Measurements from ENCODE around the gene TIMMDC1.
"Not testable (repeated sequence)": the region's sequence is repeated elsewhere in the genome, so short reads cannot be mapped to it uniquely, and the experiment has no call there.

Gene TIMMDC1

DNA sequence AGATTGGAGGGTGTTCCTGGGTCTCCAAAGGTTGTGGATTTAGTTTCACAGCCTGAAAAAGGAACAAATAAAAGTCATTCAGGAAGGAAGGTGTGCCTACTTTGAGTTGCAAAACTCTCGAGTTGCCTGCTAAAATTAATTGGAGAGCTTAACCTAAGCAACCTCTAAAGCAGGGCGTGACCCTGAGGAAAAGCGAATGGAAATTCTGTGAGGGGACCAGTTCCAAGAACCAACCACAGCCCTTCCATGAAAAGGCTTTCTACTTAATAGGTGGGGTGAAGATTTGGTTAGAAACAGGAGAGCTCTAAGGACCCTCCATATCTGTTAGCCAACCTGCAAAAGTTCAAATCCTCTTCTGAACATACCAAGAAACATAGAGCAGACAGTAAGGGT, 59.5 kb downstream of the TIMMDC1 start:
- DNase-seq: peak in 1 of 5 donors; percentile 45

DNA sequence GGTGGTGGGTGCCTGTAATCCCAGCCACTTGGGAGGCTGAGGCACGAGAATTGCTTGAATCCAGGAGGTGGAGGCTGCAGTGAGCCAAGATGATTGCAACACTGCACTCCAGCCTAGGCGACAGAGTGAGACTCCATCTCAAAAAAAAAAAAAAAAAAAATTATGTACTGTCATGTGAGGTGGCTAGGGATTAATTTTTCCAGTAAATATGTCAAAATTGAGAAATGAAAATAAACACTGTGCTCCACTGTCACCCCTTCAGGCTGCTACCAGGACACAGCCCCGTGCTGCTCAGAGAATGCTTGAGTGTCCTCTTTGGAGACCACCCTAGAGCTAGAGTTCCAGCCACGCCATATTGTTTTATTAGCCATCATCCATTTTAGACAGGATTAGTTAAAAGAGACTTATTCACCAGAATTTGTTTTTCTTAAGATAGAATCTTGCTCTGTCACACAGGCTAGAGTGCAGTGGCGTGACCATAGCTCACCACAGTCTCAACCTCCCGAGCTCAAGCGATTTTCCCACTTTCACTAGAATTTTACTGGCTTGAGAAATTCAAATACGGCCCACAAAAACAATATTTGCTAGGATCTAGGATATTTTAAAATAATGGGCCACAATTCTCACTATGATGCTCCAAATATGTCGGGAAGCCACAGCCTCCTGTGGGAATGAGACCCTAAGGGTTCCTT, 60.4 kb downstream of the TIMMDC1 start:
- no peak for DNase-seq

DNA sequence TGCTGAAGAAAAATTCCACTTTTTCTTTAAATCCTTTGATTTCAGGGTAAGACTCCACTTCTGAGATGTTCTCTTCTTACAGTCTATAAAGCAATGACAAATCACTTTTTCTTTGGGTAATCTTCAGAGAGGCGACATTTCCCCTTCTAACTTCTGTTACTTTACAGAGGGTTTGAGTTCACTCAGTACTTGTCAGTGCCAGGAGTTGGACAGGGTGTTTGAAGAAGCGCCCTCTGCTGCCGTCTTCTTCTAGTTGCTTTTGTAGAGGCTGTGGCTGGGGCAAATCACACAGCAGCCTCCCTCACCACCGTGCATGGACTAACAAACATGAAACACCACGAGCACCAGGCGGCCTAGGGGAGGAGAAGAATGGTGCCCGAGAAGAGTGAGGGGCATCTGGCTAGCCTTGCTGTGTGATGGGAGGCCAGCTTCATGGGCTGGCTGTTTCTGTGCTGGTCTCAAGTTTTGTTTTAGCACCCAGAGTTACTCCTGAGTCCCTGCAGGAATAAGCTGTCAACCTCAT, 61.2 kb downstream of the TIMMDC1 start, which contains the start of gene CD80:
CD80 (minus strand) TSS at position 174 of the 523 bp plus-strand sequence. CDS start 1,886 bp downstream, outside the sequence.
- DNase-seq: peak in 4 of 5 donors; percentile 18 to 83 (median 28)

DNA sequence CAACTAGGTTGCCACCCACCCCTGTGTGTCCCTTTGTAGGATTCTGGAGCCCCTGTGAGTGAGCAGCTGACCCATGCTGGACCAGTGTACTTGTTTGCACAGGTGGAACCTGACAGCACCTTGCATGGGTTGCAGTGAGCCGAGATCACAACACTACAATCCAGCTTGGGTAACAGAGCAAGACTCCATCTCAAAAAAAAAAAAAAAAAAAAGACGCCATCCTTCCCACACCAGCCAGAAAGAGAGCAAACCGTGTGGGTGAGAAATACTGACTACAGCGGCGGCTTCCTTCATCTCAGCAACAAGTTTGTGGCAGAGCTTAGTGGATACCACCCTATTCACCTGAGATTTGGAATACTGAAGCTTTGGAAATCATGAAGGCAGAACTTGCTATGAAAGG, 61.8 kb downstream of the TIMMDC1 start:
- no peak for DNase-seq

DNA sequence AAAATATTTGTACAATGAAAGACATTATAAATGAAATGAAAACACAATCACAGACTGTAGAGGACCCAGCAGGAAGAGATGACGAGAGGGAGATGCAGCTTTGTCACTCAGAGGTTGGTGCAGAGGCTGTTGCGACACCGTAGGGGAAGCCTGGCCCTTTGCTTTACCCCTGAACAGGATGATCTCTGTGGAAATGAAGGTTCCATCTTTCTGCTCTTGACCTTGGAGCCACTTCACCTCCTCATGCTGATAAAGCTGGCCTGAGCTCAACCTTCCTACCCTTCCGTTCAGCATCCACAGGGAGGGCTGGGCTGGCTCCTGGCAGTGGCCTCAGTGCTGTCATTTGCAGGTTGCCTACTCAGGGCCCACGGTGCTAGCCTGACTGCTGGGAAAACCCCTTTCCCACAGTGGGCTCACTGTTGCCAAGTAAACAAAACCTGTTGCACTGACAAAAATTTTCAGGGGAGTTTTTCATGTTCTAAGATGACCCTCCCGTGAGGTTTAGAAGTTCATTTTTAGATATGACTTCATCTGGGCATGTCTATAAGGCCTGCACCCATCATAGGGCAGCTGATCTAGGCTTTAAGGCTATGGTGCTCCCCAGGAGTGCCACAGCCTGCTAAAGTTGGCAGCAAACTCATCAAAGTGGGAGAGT, 64.1 kb downstream of the TIMMDC1 start:
- DNase-seq: peak in 4 of 5 donors; percentile 7 to 61 (median 33)

DNA sequence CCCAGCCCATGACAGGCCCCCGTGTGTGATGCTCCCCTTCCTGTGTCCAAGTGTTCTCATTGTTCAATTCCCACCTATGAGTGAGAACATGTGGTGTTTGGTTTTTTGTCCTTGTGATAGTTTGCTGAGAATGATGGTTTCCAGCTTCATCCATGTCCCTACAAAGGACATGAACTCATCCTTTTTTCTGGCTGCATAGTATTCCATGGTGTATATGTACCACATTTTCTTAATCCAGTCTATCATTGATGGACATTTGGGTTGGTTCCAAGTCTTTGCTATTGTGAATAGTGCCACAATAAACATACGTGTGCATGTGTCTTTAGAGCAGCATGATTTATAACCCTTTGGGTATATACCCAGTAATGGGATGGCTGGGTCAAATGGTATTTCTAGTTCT, 65.0 kb downstream of the TIMMDC1 start:
- not testable (repeated sequence) for DNase-seq

DNA sequence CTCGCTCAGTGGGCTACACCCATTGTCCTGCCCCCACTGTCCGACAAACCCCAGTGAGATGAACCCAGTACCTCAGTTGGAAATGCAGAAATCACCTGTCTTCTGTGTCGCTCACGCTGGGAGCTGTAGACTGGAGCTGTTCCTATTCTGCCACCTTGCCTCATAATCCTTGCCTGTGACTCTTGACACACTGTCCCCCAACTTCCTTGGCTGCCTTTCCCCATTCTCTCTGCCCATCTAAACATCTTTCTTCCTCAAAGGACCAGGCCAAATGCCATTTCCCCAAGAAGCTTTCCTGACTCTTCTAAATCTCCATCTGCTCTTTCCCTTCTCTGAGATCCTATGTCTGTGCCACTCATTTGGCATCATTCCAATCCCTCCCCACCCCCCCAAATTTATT, 70.8 kb downstream of the TIMMDC1 start:
- no peak for DNase-seq

DNA sequence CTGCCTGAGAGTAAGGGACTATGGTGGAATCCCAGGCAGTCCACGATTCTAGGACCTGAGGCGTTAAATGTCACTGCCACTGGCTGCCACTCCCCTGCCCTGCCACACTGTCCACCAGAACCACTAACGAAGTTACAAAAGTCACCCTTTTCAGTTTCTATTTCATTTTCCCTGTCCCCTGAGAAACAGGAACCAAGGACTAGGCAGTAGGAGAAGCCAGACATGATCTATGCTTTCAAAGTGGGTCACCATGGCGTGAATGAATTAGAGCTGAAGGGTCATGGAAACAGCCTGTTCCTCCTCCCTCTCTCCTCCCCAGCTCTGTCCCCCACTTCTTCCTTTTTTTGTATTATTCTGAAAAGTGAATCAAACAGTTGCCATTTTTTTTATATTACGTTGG, 71.9 kb downstream of the TIMMDC1 start:
- DNase-seq: no peak

DNA sequence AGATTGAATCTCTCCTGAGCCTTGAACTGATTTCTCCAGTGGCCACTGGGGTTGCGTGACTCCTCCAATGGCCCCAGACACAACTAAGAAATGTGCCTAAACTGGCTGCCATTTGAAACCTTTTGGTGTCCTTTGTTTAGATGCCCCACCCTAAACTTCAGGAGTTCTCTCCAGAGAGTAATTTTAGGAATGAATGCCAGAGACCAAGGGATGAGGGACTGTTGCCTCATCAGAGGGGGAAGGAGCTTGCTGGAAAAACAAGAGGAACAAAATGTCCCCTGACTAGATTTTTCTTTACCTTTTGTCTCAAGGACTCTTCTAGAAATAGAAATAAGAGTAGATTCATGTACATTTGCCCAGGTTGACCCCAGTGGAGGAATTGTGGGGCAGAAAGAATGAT, 72.9 kb downstream of the TIMMDC1 start:
- DNase-seq: no peak

DNA sequence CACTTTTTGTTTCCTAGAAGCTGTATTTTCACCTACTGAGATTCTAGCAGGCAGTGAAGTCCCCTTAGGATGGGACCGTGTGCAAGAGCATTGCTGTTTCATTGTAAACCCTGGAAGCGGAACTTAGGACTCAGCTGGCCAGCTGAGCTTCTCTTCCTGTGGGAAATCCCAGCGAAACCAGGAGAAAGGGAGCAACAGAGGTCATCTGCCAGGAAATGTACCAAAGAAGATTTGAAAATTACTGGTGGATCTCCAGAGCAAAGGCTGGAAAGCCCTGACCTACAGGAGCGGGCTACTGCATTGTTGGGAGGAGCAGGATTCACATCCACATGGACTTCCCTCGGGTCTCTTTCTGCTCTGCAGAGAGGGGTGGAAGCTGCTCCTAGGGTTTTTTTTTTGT, 73.3 kb downstream of the TIMMDC1 start:
- no peak for DNase-seq

Data from T-helper 1 cell (primary cell).